GM23248 (cell line): ENCODE measurements around the gene CLDN19.

ENCODE experiments used
- EZH2 ChIP-seq: fragments of 200-600 bp; sonication (generic); IDR thresholded peaks from 2 replicates; pipeline ENCODE4 v1.6.1; 2018; ENCODE audit warnings: antibody characterized with exemption, mild to moderate bottlenecking; ENCODE audit not compliant: insufficient read depth, poor library complexity, severe bottlenecking
- EZH2phosphoT487 ChIP-seq: fragments of 200-600 bp; sonication (generic); IDR thresholded peaks from 2 replicates; pipeline ENCODE4 v1.6.1; 2018; ENCODE audit warnings: antibody characterized with exemption, moderate library complexity, mild to moderate bottlenecking, low read depth; ENCODE audit not compliant: insufficient read depth

- TF ChIP-seq EZH2: no peak
- TF ChIP-seq EZH2phosphoT487: no peak
Measured at GRCh38 chr1:42761567-42761966, 21.5 kb upstream of the CLDN19 start.
